Mucosa of stomach (tissue), 1 donor: ENCODE measurements around the gene AIFM1.
A peak's percentile ranks its signal among the peaks of the same experiment; 100 is the strongest.

ENCODE experiments used
- H3K27me3 ChIP-seq: one replicate; pipeline ENCODE4 v1.7.0; 2013; ENCODE audit warnings: mild to moderate bottlenecking, low read length; ENCODE audit not compliant: control insufficient read depth, insufficient read depth
- H3K36me3 ChIP-seq: one replicate; pipeline ENCODE4 v1.7.0; 2013; ENCODE audit warnings: low read length; ENCODE audit not compliant: control insufficient read depth, insufficient read depth
- H3K4me1 ChIP-seq: one replicate; pipeline ENCODE4 v1.7.0; 2013; ENCODE audit warnings: mild to moderate bottlenecking, low read length; ENCODE audit not compliant: control insufficient read depth, insufficient read depth
- H3K4me3 ChIP-seq: one replicate; pipeline ENCODE4 v1.7.0; 2013; ENCODE audit warnings: low read length
- H3K9ac ChIP-seq: one replicate; pipeline ENCODE4 v1.7.0; 2013; ENCODE audit warnings: mild to moderate bottlenecking, low read length, moderate library complexity
- H3K9me3 ChIP-seq: one replicate; pipeline ENCODE4 v1.7.0; 2013; ENCODE audit warnings: mild to moderate bottlenecking, low read length, moderate library complexity; ENCODE audit not compliant: control insufficient read depth
- donor health status: Pancreatic carcinoma.

Gene AIFM1

GRCh38 chrX:130165703-130166502, at the start of gene AIFM1:
AIFM1 (minus strand) TSS chrX:130165841; CDS start chrX:130165656, 185 bp downstream.
- H3K36me3 ChIP-seq: no peaks in the 10 kb centered on the region
- no peaks in the 10 kb centered on the region for H3K27me3 ChIP-seq
- H3K4me1 ChIP-seq: peaks cover 8% of the 10 kb centered on the region
- no peaks in the 10 kb centered on the region for H3K9me3 ChIP-seq
- peak within 1 kb of the TSS; percentile 71 for H3K9ac ChIP-seq
- peak within 1 kb of the TSS; percentile 47 for H3K4me3 ChIP-seq

- Histone ChIP-seq H3K4me3 (no peak overlapping the region), H3K36me3 (no peaks in the 10 kb centered on the region), H3K9me3 (no peaks in the 10 kb centered on the region), H3K27me3 (no peaks in the 10 kb centered on the region), H3K9ac (no peak overlapping the region), H3K4me1 (no peaks in the 10 kb centered on the region)
These were observed 47.7 kb upstream of the AIFM1 start for GRCh38 chrX:130213376-130213775.

- Histone ChIP-seq H3K36me3 (no peaks in the 10 kb centered on the region), H3K9me3 (no peaks in the 10 kb centered on the region), H3K9ac (no peak overlapping the region), H3K4me1 (no peaks in the 10 kb centered on the region), H3K4me3 (no peak overlapping the region), H3K27me3 (no peaks in the 10 kb centered on the region)
These were observed 46.7 kb upstream of the AIFM1 start for GRCh38 chrX:130212371-130212770.

GRCh38 chrX:130211415-130212186, 46.0 kb upstream of the AIFM1 start:
- H3K4me1 ChIP-seq: no peaks in the 10 kb centered on the region
- H3K36me3 ChIP-seq: no peaks in the 10 kb centered on the region
- no peaks in the 10 kb centered on the region for H3K9me3 ChIP-seq
- H3K27me3 ChIP-seq: no peaks in the 10 kb centered on the region
- H3K4me3 ChIP-seq: no peak overlapping the region
- H3K9ac ChIP-seq: no peak overlapping the region

- H3K9ac ChIP-seq: no peak overlapping the region
- no peak overlapping the region for H3K4me3 ChIP-seq
- no peaks in the 10 kb centered on the region for H3K27me3 ChIP-seq
- no peaks in the 10 kb centered on the region for H3K4me1 ChIP-seq
- no peaks in the 10 kb centered on the region for H3K9me3 ChIP-seq
- H3K36me3 ChIP-seq: no peaks in the 10 kb centered on the region
These were observed 39.0 kb upstream of the AIFM1 start for GRCh38 chrX:130204647-130205046.

GRCh38 chrX:130197464-130197863, 31.8 kb upstream of the AIFM1 start:
- Histone ChIP-seq H3K9me3 (no peaks in the 10 kb centered on the region), H3K4me3 (no peak overlapping the region), H3K9ac (no peak overlapping the region), H3K27me3 (no peaks in the 10 kb centered on the region), H3K4me1 (no peaks in the 10 kb centered on the region), H3K36me3 (no peaks in the 10 kb centered on the region)

GRCh38 chrX:130196466-130196865, 30.8 kb upstream of the AIFM1 start:
- no peaks in the 10 kb centered on the region for H3K36me3 ChIP-seq
- no peak overlapping the region for H3K9ac ChIP-seq
- H3K9me3 ChIP-seq: no peaks in the 10 kb centered on the region
- H3K4me3 ChIP-seq: no peak overlapping the region
- no peaks in the 10 kb centered on the region for H3K27me3 ChIP-seq
- H3K4me1 ChIP-seq: no peaks in the 10 kb centered on the region

GRCh38 chrX:130190801-130191200, 25.2 kb upstream of the AIFM1 start:
- H3K9ac ChIP-seq: no peak overlapping the region
- no peak overlapping the region for H3K4me3 ChIP-seq
- H3K36me3 ChIP-seq: no peaks in the 10 kb centered on the region
- no peaks in the 10 kb centered on the region for H3K9me3 ChIP-seq
- no peaks in the 10 kb centered on the region for H3K4me1 ChIP-seq
- H3K27me3 ChIP-seq: no peaks in the 10 kb centered on the region

GRCh38 chrX:130186651-130187050, 21.0 kb upstream of the AIFM1 start:
- H3K4me1 ChIP-seq: no peaks in the 10 kb centered on the region
- H3K9me3 ChIP-seq: no peaks in the 10 kb centered on the region
- no peaks in the 10 kb centered on the region for H3K27me3 ChIP-seq
- H3K4me3 ChIP-seq: no peak overlapping the region
- no peaks in the 10 kb centered on the region for H3K36me3 ChIP-seq
- no peak overlapping the region for H3K9ac ChIP-seq

GRCh38 chrX:130184857-130185256, 19.2 kb upstream of the AIFM1 start:
- Histone ChIP-seq H3K27me3 (no peaks in the 10 kb centered on the region), H3K9ac (no peak overlapping the region), H3K4me1 (no peaks in the 10 kb centered on the region), H3K36me3 (no peaks in the 10 kb centered on the region), H3K9me3 (no peaks in the 10 kb centered on the region), H3K4me3 (no peak overlapping the region)

GRCh38 chrX:130184168-130184567, 18.5 kb upstream of the AIFM1 start:
- Histone ChIP-seq H3K9ac (no peak overlapping the region), H3K27me3 (no peaks in the 10 kb centered on the region), H3K4me1 (no peaks in the 10 kb centered on the region), H3K9me3 (no peaks in the 10 kb centered on the region), H3K4me3 (no peak overlapping the region), H3K36me3 (no peaks in the 10 kb centered on the region)

- Histone ChIP-seq H3K9me3 (no peaks in the 10 kb centered on the region), H3K27me3 (no peaks in the 10 kb centered on the region), H3K4me3 (no peak overlapping the region), H3K9ac (no peak overlapping the region), H3K4me1 (no peaks in the 10 kb centered on the region), H3K36me3 (no peaks in the 10 kb centered on the region)
These were observed 14.1 kb upstream of the AIFM1 start for GRCh38 chrX:130179579-130180215.
